T-helper 2 cell treated with Interferon-gamma antibody and Interleukin-4, amounts not matched to agents 5 μg/mL and 100 μg/mL, for 36 hours (primary cell): ENCODE results near the gene CDK17.

Experiments used
- DNase-seq: peaks from one replicate; pipeline ENCODE4 v3.0.0; 2021; ENCODE audit warnings: low spot score
- H3K27ac Mint-ChIP-seq: one replicate; pipeline ENCODE4 v1.8.0; 2021; ENCODE audit warnings: mild to moderate bottlenecking, mixed read lengths
- H3K27me3 Mint-ChIP-seq: one replicate; pipeline ENCODE4 v1.8.0; 2021; ENCODE audit warnings: low read depth, mixed read lengths
- H3K36me3 Mint-ChIP-seq: one replicate; pipeline ENCODE4 v1.8.0; 2021; ENCODE audit warnings: low read depth, mixed read lengths
- H3K4me1 Mint-ChIP-seq: one replicate; pipeline ENCODE4 v1.8.0; 2021; ENCODE audit warnings: low read depth, mixed read lengths
- H3K4me3 Mint-ChIP-seq: one replicate; pipeline ENCODE4 v1.8.0; 2022; ENCODE audit warnings: mild to moderate bottlenecking, moderate library complexity, mixed read lengths
- H3K9me3 Mint-ChIP-seq: one replicate; pipeline ENCODE4 v1.8.0; 2021; ENCODE audit warnings: mixed read lengths

Gene CDK17

DNA sequence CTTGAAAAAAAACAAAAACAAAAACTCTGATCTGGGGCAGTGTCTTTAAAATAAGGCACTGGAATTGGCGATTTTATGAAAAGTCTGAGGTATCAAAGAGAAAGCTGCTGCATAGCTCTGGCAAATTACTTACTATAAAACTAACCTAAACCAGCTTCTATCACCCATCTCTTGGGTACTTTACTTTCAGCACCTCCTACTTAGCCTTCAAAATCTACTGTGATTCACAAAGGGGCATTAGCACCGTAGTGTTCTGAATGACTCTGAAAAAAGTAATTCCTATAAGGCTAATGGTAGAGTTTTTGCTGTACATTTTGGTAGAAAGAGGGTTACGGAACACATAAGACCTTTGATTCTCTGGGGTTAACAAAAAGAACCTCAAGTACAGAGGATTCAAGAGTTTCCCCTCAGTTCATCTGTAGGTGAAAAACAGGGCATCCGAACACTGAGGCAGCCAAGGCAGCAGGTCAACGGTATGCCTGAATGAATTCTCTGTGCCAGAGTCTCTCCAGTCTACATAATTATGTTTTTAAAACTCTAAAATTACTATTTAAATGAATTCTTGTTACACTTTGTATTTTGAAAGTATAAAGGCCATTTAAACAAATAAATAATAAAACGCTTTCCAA is 104.6 kb downstream of the CDK17 start:
- peak overlapping the region; percentile 27 for H3K4me3 Mint-ChIP-seq
- H3K9me3 Mint-ChIP-seq = no peaks in the 10 kb centered on the region
- H3K27ac Mint-ChIP-seq = peak overlapping the region; percentile 52
- DNase-seq = no peak
- H3K4me1 Mint-ChIP-seq = peaks cover 19% of the 10 kb centered on the region
- no peaks in the 10 kb centered on the region for H3K27me3 Mint-ChIP-seq
- H3K36me3 Mint-ChIP-seq = peaks cover 40% of the 10 kb centered on the region

DNA sequence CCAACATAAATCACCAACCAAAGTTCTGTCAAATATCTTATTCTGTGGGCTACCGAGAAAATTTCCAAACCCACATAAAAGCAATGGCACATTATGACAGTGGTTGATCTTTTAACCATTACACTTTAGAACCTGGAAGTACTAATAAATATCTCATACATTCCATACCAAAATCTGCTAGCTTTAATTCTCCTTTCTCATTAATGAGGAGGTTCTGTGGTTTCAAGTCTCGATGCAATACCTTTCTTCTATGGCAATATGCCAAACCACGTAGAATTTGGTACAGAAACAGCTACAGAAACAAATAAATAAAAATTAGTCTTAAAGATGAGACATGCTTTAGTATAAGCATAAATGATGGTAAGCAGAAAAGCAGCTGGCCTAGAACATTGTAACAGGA is 105.4 kb downstream of the CDK17 start:
- DNase-seq = no peak
- H3K36me3 Mint-ChIP-seq = peaks cover 37% of the 10 kb centered on the region

DNA sequence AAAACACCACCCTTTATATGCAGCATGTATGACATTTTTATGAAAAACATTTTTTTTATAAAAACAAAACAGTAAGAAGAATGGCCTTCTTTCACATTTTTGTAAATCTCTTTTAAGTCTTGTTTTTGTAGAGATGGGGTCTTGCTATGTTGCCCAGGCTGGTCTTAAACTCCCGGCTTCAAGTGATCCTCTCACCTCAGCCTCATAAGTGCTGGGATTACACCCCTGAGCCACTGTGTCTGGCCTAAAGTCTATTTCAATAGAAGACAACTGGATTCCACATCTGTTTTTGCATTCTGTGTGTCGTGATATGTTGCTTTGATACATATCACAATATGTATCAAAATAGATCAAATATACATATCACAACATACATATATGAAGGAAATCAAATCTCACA is 107.1 kb downstream of the CDK17 start:
- Mint-ChIP-seq H3K4me3 (no peak overlapping the region), H3K27ac (no peak overlapping the region), H3K9me3 (no peaks in the 10 kb centered on the region), H3K4me1 (peaks cover 22% of the 10 kb centered on the region), H3K27me3 (no peaks in the 10 kb centered on the region), H3K36me3 (peaks cover 45% of the 10 kb centered on the region)
- no peak for DNase-seq

More for the DNA sequence above, 105.4 kb downstream of the CDK17 start:
- H3K9me3 Mint-ChIP-seq = no peaks in the 10 kb centered on the region
- H3K27ac Mint-ChIP-seq = no peak overlapping the region
- H3K4me1 Mint-ChIP-seq = peaks cover 18% of the 10 kb centered on the region
- no peak overlapping the region for H3K4me3 Mint-ChIP-seq
- H3K27me3 Mint-ChIP-seq = no peaks in the 10 kb centered on the region

DNA sequence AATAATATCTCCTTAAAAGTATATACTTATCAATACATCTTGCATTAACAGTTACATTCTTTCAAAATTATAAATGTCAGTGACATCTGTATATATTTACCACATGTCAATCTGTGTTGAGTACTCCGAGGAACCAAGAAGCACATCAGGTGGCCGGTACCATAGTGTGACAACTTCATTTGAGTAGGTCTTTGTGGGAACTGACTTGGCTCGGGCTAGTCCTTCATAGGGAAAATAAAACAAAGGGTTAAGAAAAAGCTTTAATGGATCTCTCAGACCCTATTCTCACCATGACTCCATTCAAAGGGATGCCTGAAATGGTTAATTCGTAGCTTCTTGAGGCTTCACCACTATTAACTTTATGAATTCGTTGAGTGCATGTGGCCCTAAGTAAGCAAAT is 111.2 kb downstream of the CDK17 start:
- DNase-seq = no peak
- Mint-ChIP-seq H3K27ac (no peak overlapping the region), H3K9me3 (no peaks in the 10 kb centered on the region), H3K4me3 (no peak overlapping the region), H3K36me3 (peaks cover 50% of the 10 kb centered on the region), H3K4me1 (peaks cover 11% of the 10 kb centered on the region), H3K27me3 (no peaks in the 10 kb centered on the region)

DNA sequence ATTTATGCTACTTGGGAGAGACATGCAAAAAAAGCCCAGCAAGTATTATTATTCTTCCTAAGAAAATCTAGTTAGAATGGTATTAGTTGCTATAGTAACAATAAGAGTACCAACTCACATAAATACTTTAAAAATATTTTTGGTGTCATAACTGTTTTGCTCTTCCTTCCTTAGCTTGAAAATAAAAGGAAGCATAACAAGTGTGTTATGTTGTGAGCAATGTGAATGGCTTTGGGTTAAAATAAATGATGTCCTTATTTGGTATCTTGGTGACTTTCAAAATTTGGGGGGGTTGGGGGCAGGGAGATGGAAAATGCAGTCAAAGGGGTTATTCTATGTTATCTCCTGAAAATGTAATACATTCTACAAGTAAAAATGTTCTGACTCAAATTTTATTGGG is 115.1 kb downstream of the CDK17 start:
- Mint-ChIP-seq H3K9me3 (no peaks in the 10 kb centered on the region), H3K27ac (no peak overlapping the region), H3K4me3 (no peak overlapping the region), H3K36me3 (peaks cover 58% of the 10 kb centered on the region), H3K27me3 (no peaks in the 10 kb centered on the region), H3K4me1 (peaks cover 8% of the 10 kb centered on the region)
- DNase-seq = no peak

DNA sequence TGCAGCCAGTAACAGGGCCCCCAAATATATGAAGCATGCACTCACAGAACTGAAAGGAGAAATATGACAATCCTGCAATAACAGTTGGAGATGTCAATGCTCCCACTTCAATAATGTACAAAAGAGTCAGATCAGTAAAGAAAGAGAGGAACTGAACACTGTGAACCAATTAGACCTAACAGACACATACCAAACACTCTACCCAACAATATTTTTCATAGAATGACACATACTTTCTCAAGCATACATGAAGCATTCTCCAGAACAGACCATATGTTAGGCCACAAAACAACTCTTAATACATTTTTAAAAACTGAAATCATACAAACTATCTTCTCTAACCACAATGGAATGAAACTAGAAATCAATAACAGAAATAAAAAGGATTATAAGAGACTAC is 125.9 kb downstream of the CDK17 start:
- Mint-ChIP-seq H3K4me1 (peaks cover 4% of the 10 kb centered on the region), H3K4me3 (no peak overlapping the region), H3K36me3 (peaks cover 46% of the 10 kb centered on the region), H3K9me3 (no peaks in the 10 kb centered on the region), H3K27ac (no peak overlapping the region), H3K27me3 (no peaks in the 10 kb centered on the region)
- DNase-seq = no peak

DNA sequence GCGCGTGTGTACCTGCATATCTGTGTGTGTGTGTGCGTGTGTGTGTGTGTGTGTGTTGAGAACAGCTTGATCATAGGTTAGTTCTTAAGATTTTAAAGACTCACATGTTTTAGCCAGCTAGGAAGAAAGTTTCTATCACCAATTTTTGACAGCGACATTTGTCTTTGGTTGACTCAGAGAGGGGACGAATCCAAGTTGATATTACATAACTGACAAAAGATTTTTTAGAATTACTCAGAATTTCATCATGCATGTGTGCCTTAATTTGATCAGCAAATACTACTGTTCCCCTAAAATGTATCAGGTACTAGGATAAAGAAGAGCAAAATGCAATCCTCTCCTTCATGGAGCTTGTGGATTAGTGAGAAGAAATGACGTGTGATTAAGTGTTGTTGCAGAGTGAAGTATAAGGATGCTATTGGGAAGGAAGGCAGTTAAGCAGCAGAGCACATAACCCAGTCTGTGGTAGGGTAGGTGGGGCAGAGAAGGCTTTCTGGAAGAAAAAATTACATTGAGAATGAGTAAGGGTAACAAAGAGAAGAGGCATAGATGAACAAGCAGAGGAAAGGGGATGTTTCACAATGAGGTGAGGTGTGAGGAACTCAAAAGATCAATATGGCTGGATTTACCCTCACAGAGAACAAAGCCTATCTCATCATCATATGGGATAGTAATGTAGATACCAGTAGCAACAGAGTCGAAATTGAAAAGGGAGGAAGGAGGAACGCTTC is 128.6 kb downstream of the CDK17 start:
- Mint-ChIP-seq H3K27ac (no peak overlapping the region), H3K4me3 (no peak overlapping the region), H3K9me3 (no peaks in the 10 kb centered on the region), H3K27me3 (no peaks in the 10 kb centered on the region), H3K4me1 (peaks cover 4% of the 10 kb centered on the region), H3K36me3 (peaks cover 49% of the 10 kb centered on the region)
- no peak for DNase-seq

DNA sequence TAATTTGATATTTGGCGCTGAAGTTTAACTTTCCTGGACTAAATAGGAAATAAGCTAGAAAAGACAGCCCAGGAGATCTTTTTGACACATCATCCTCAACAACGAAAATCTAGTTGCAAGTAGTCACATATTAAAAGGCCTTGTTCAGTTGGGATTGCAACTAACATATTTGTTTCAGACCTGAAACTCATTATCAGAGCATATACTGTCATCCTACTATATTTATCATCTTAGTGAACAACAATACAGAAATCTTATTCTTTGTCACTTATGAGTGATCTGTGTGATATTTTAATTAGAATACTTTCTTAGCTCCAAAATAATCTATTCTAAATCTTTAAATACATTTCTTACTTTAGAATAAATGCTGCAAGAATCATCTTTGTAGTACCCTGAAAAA is 134.0 kb downstream of the CDK17 start:
- H3K27me3 Mint-ChIP-seq = no peaks in the 10 kb centered on the region
- H3K36me3 Mint-ChIP-seq = peaks cover 43% of the 10 kb centered on the region
- H3K9me3 Mint-ChIP-seq = no peaks in the 10 kb centered on the region
- peaks cover 2% of the 10 kb centered on the region for H3K4me1 Mint-ChIP-seq
- no peak overlapping the region for H3K27ac Mint-ChIP-seq
- H3K4me3 Mint-ChIP-seq = no peak overlapping the region
- DNase-seq = no peak

DNA sequence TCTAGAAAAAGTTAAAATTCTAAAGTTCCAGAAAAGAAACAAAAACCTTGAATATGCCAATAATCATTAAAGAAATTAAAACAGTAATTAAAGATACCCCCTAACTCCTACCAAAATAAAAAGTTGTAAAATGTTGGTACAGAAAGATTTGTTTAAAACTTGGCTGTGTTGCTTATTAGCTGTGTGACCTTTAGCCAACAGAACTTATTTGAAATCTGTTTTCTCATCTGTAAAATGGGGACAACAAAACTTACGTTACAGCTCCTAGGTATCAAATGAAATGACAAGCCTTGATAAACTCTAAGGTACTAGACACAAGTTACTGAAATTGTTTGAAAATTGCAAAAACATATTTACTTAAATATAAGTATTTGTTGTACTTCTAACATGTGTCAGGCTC is 134.4 kb downstream of the CDK17 start:
- H3K4me1 Mint-ChIP-seq = peaks cover 2% of the 10 kb centered on the region
- no peak overlapping the region for H3K27ac Mint-ChIP-seq
- no peak for DNase-seq
- no peak overlapping the region for H3K4me3 Mint-ChIP-seq
- H3K36me3 Mint-ChIP-seq = peaks cover 47% of the 10 kb centered on the region
- H3K27me3 Mint-ChIP-seq = no peaks in the 10 kb centered on the region
- no peaks in the 10 kb centered on the region for H3K9me3 Mint-ChIP-seq

DNA sequence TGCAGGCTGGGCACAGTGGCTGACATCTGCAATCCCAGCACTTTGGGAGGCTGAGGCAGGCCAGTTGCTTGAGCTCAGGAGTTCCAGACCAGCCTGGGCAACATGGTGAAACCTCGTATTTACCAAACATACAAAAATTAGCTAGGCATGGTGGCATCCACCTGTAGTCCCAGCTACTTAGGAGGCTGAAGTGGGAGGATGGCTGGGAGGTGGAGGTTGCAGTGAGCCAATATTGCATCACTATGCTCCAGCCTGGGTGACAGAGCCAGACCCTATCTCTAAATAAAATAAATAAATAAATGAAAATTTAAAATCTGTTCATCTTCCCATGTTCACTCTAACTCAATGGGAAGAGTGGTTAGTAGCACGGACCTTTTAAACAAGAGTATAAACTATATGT is 134.8 kb downstream of the CDK17 start:
- Mint-ChIP-seq H3K4me3 (no peak overlapping the region), H3K27me3 (no peaks in the 10 kb centered on the region), H3K4me1 (peaks cover 2% of the 10 kb centered on the region), H3K9me3 (no peaks in the 10 kb centered on the region), H3K36me3 (peaks cover 51% of the 10 kb centered on the region), H3K27ac (no peak overlapping the region)
- DNase-seq = no peak

DNA sequence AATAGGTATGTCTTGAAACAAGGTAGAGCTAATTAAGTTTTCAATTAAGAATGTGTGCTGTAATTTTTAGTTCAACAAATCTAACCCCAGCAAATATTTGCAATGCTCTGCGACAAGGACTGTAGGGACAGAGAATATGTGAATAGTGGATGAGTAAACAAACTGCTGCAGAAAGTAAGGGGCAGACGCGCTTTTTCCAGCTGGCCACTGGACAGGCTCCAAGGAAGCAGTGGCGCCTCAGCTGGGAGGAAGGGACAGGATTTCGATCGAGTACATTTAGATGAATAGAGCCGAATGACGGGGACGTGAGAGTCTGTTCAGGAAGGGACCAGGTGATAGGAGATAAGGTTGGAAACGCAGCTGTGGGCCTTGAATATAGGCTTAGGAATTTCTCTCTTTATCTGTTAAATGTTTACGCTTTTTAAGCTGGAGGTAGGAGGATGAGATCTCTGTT is 136.8 kb downstream of the CDK17 start:
- Mint-ChIP-seq H3K27me3 (no peaks in the 10 kb centered on the region), H3K9me3 (no peaks in the 10 kb centered on the region), H3K27ac (no peak overlapping the region), H3K4me3 (no peak overlapping the region), H3K36me3 (peaks cover 45% of the 10 kb centered on the region), H3K4me1 (peaks cover 2% of the 10 kb centered on the region)
- DNase-seq = no peak

DNA sequence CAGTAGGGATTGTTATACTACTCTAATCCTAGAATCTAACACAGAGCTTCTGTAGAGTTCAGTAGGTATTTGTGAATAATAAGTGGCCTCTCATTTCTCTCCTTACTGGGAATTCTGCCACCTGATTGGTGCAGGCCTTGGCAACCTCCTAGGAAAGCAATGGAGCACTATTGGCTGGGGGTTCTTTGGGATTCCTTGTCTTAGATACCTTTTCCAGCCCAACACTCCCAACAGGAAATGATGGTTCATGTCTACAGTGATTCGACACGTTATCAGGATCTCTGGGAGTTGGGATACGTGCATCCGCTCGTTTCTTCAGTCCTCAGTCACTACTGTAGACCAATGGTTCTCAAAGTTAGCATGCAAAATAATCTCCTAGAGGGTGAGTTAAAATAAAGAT is 138.7 kb downstream of the CDK17 start:
- Mint-ChIP-seq H3K9me3 (no peaks in the 10 kb centered on the region), H3K36me3 (peaks cover 37% of the 10 kb centered on the region), H3K4me1 (peaks cover 2% of the 10 kb centered on the region), H3K27me3 (no peaks in the 10 kb centered on the region), H3K4me3 (no peak overlapping the region), H3K27ac (no peak overlapping the region)
- DNase-seq = no peak

DNA sequence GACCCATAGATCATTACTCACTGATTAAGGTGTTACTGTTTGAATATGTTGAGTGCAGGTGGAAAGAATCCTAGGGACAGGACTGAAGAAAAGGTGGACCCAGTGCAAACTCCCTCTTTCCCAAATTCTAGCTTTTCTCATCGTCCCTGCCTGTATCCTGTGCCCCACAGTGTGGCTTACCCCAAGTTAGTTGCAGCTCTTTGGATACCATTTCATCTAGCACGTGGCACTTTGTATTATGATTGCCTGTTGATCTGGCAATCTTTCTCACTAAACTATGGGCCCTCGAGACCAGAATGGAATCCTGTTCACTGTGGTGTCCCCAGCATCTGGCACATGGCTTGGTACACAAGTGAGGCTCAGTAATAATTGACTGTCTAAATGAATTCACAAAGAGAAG is 139.6 kb downstream of the CDK17 start:
- Mint-ChIP-seq H3K4me3 (no peak overlapping the region), H3K4me1 (peaks cover 2% of the 10 kb centered on the region), H3K9me3 (no peaks in the 10 kb centered on the region), H3K36me3 (peaks cover 35% of the 10 kb centered on the region), H3K27me3 (no peaks in the 10 kb centered on the region), H3K27ac (no peak overlapping the region)
- no peak for DNase-seq

DNA sequence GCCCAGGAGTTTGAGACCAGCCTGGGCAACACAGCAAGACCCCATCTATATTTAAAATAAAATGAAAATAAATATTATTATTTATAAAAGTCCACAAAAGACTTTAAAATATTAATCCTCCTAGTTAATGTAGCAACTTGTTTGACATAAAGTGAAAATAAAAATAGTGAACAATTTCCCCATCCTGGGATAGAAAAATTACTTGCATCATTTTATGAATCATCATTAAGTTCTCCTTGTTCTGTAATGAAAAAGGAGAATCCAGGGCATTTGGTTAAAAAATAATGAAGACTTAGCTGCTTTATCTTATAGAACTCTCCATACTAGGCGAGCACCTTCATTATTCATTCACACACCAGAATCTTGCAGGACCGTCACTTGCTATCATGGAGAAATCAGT is 140.0 kb downstream of the CDK17 start:
- H3K9me3 Mint-ChIP-seq = no peaks in the 10 kb centered on the region
- no peak overlapping the region for H3K4me3 Mint-ChIP-seq
- H3K36me3 Mint-ChIP-seq = peaks cover 35% of the 10 kb centered on the region
- no peaks in the 10 kb centered on the region for H3K27me3 Mint-ChIP-seq
- H3K27ac Mint-ChIP-seq = no peak overlapping the region
- peaks cover 2% of the 10 kb centered on the region for H3K4me1 Mint-ChIP-seq
- no peak for DNase-seq
